Activated B cell treated with CpG ODN at 0.5 μM for 24 hours (primary cell): ENCODE measurements around the gene OR10T2. TPM values are rescaled to one million over a fixed set of nuclear protein-coding genes. Genes with fewer than 3 reads are reported as not detected.

Experiments
- ATAC-seq: fragments of 200-7000 bp; cut with Tn5 transposase; one replicate; pipeline ENCODE4 v1.10.0; 2021; ENCODE audit warnings: low read depth, mild to moderate bottlenecking, moderate library complexity
- CTCF ChIA-PET: fragments of 350-600 bp; sonication (Branson Sonifier 250); formaldehyde crosslinking; loops from one replicate; lab custom pipeline; 2021; ENCODE audit warnings: antibody characterized with exemption; lab: Charles Lee
- POLR2A ChIA-PET: fragments of 350-600 bp; sonication (Branson Sonifier 250); formaldehyde crosslinking; loops from one replicate; lab custom pipeline; 2021; ENCODE audit warnings: antibody characterized with exemption; lab: Charles Lee
- DNase-seq: peaks from one replicate; pipeline ENCODE4 v3.0.0; 2022
- H3K27ac Mint-ChIP-seq: one replicate; pipeline ENCODE4 v1.8.0; 2020; ENCODE audit warnings: mixed read lengths
- H3K27me3 Mint-ChIP-seq: one replicate; pipeline ENCODE4 v1.8.0; 2021; ENCODE audit warnings: mixed read lengths
- H3K36me3 Mint-ChIP-seq: one replicate; pipeline ENCODE4 v1.8.0; 2021; ENCODE audit warnings: low read depth, mixed read lengths
- H3K4me1 Mint-ChIP-seq: one replicate; pipeline ENCODE4 v1.8.0; 2021; ENCODE audit warnings: mixed read lengths
- H3K4me3 Mint-ChIP-seq: one replicate; pipeline ENCODE4 v1.8.0; 2020; ENCODE audit warnings: mild to moderate bottlenecking, mixed read lengths
- H3K9me3 Mint-ChIP-seq: one replicate; pipeline ENCODE4 v1.8.0; 2020; ENCODE audit warnings: mixed read lengths
- CTCF ChIP-seq: fragments of 200-600 bp; IDR thresholded peaks from one replicate; pipeline ENCODE4 v1.8.0; 2022; ENCODE audit warnings: antibody characterized with exemption, mild to moderate bottlenecking
- intact Hi-C: fragments of 100-400 bp; cut with micrococcal nuclease; formaldehyde crosslinking; loops from one replicate; pipeline ENCODE4 v1.15.1; 2024
- total RNA-seq: library from RNA; stranded (reverse); gene quantifications from 2 replicates; pipeline ENCODE4 v1.2.3, GENCODE V29; 2022

Gene OR10T2
- total RNA-seq, 1 donor from 2014 or later, result not detected

DNA sequence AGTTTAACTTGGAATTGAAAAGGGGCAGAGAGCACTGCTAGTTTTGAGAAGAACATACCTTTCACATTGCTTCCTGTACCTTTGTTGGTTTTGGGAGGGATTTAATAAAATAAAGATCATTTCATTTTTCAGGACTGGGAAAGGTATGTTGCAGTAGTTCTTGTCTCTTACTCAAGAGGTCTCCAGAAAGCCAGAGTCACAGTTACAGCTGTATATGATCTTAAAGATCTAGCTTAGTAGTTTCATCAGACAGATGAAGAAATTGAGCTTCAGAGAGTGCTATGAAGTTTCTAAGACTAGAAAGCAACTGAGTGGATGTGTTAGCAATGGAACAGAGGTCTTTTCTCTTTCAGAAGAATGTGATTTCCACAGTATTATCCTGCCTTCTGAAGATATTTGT, 25.8 kb upstream of the OR10T2 start:
- no peaks in the 10 kb centered on the region for H3K4me1 Mint-ChIP-seq
- H3K27ac Mint-ChIP-seq, result no peak overlapping the region
- no peak for TF ChIP-seq CTCF
- no peaks in the 10 kb centered on the region for H3K9me3 Mint-ChIP-seq
- CTCF ChIA-PET, result no interaction called here
- H3K27me3 Mint-ChIP-seq, result peaks cover 7% of the 10 kb centered on the region
- ATAC-seq, result no peak
- no peak for DNase-seq
- POLR2A ChIA-PET, result no interaction called here
- H3K36me3 Mint-ChIP-seq, result no peaks in the 10 kb centered on the region
- no peak overlapping the region for H3K4me3 Mint-ChIP-seq
- intact Hi-C loops, result no loop called here

GRCh38 chr1:158422212-158422611, 22.9 kb upstream of the OR10T2 start:
- TF ChIP-seq CTCF, result no peak
- no peak for DNase-seq
- ChIA-PET POLR2A (no interaction called here), CTCF (no interaction called here)
- intact Hi-C loops, result no loop called here
- Mint-ChIP-seq H3K27me3 (peaks cover 3% of the 10 kb centered on the region), H3K4me3 (no peak overlapping the region), H3K36me3 (no peaks in the 10 kb centered on the region), H3K9me3 (no peaks in the 10 kb centered on the region), H3K4me1 (no peaks in the 10 kb centered on the region), H3K27ac (no peak overlapping the region)
- ATAC-seq, result no peak

DNA sequence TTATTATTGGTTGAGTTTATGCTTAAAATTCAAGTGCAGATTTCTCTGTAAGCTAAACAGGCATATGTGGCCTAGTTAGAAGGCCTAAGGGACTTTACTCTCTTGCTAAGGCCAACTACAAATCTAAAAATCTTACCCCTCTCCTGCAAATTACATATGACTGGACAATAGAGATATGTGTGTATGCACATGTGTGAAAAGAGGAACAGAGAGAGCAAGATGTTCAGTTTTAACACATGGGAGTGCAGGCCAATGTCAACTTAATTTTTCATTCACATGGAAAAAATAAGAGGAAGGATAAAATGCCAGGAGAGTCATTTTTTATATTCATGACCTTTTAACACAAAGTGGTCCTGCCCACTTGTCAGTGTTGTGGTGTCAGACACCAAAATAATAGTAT, 18.3 kb upstream of the OR10T2 start:
- no peaks in the 10 kb centered on the region for H3K9me3 Mint-ChIP-seq
- H3K27ac Mint-ChIP-seq, result no peak overlapping the region
- no peaks in the 10 kb centered on the region for H3K4me1 Mint-ChIP-seq
- intact Hi-C loops, result no loop called here
- no peak for TF ChIP-seq CTCF
- CTCF ChIA-PET, result no interaction called here
- H3K27me3 Mint-ChIP-seq, result peaks cover 3% of the 10 kb centered on the region
- POLR2A ChIA-PET, result no interaction called here
- ATAC-seq, result no peak
- no peak for DNase-seq
- no peak overlapping the region for H3K4me3 Mint-ChIP-seq
- H3K36me3 Mint-ChIP-seq, result no peaks in the 10 kb centered on the region

- no peak for TF ChIP-seq CTCF
- H3K36me3 Mint-ChIP-seq, result no peaks in the 10 kb centered on the region
- POLR2A ChIA-PET, result interaction anchor here (0.5 kb wide), 1 partner anchor 161 kb away, joined by 11 read pairs; no protein-coding TSS in a partner anchor
- H3K9me3 Mint-ChIP-seq, result no peaks in the 10 kb centered on the region
- no peak for DNase-seq
- H3K4me1 Mint-ChIP-seq, result no peaks in the 10 kb centered on the region
- intact Hi-C loops, result no loop called here
- H3K27me3 Mint-ChIP-seq, result peaks cover 2% of the 10 kb centered on the region
- H3K4me3 Mint-ChIP-seq, result no peak overlapping the region
- CTCF ChIA-PET, result interaction anchor here (1.3 kb wide), 1 partner anchor 211 kb away, joined by 3 read pairs; no protein-coding TSS in a partner anchor
- ATAC-seq, result no peak
- no peak overlapping the region for H3K27ac Mint-ChIP-seq
Measured at GRCh38 chr1:158414651-158415345, 15.5 kb upstream of the OR10T2 start.

DNA sequence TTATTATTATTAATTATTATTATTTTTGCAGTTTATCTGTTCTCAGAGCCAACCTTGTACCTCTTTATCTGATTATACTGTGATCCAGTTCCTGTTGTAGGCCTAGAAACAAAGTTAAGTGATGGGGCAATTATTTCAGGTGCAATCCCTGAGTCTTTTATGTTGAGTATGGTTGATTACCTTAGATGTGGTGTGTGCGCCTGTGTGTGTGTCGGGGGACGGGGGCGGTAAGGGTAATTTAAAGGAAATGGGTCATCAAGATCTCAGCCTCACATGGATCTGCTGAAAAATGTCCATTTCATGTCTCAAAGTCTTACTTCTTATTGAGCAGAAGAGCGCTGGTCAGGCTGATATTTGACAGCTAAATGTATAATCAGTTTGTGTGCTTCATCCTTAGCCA, 7.8 kb upstream of the OR10T2 start:
- Mint-ChIP-seq H3K4me1 (no peaks in the 10 kb centered on the region), H3K27me3 (peaks cover 2% of the 10 kb centered on the region), H3K27ac (no peak overlapping the region), H3K36me3 (no peaks in the 10 kb centered on the region), H3K4me3 (no peak overlapping the region), H3K9me3 (no peaks in the 10 kb centered on the region)
- ChIA-PET CTCF (no interaction called here), POLR2A (no interaction called here)
- ATAC-seq (no peak), DNase-seq (no peak)
- TF ChIP-seq CTCF, result no peak
- intact Hi-C loops, result no loop called here
